GM12892 (cell line): Measurements from ENCODE around the gene POLR3A.

ENCODE experiments used
- POLR2A ChIP-seq: IDR thresholded peaks from 2 replicates; pipeline ENCODE4 v1.6.1; 2011; ENCODE audit warnings: low read depth, low read length, control low read depth
- POLR2AphosphoS5 ChIP-seq: IDR thresholded peaks from 2 replicates; pipeline ENCODE4 v1.6.1; 2011; ENCODE audit warnings: low read depth, low read length, control low read depth

GRCh38 chr10:77971804-77972144, 57.5 kb downstream of the POLR3A start:
- TF ChIP-seq POLR2AphosphoS5 (no peak), POLR2A (no peak)
